HuH-7 (cell line): ENCODE results near the gene GBP6.
"Not testable (repeated sequence)": the region's sequence is repeated elsewhere in the genome, so short reads cannot be mapped to it uniquely, and the experiment has no call there.

Experiments used
- DNase-seq: peaks from one replicate; pipeline ENCODE4 v3.0.0; 2011; ENCODE audit warnings: low spot score

Gene GBP6

GRCh38 chr1:89363638-89364536, at the start of gene GBP6:
TSS of gene GBP6 (plus strand) at chr1:89364059. CDS start at chr1:89368552, 4,493 bp downstream.
- DNase-seq, result no peak

GRCh38 chr1:89322402-89322801, 41.5 kb upstream of the GBP6 start:
- DNase-seq, result no peak

GRCh38 chr1:89331890-89332289, 32.0 kb upstream of the GBP6 start:
- no peak for DNase-seq

- DNase-seq, result no peak
These were observed 31.4 kb upstream of the GBP6 start for GRCh38 chr1:89332461-89332860.

GRCh38 chr1:89335486-89335885, 28.4 kb upstream of the GBP6 start:
- no peak for DNase-seq

GRCh38 chr1:89337903-89338302, 26.0 kb upstream of the GBP6 start:
- DNase-seq, result no peak

GRCh38 chr1:89339039-89339438, 24.8 kb upstream of the GBP6 start:
- DNase-seq, result no peak

- not testable (repeated sequence) for DNase-seq
These were observed 18.4 kb upstream of the GBP6 start for GRCh38 chr1:89345479-89345878.

GRCh38 chr1:89347296-89347695, 16.6 kb upstream of the GBP6 start:
- no peak for DNase-seq

- no peak for DNase-seq
These were observed 13.6 kb upstream of the GBP6 start for GRCh38 chr1:89350298-89350697.

GRCh38 chr1:89351597-89352311, 12.1 kb upstream of the GBP6 start:
- no peak for DNase-seq

- no peak for DNase-seq
These were observed 11.4 kb upstream of the GBP6 start for GRCh38 chr1:89352421-89352820.

GRCh38 chr1:89354205-89354604, 9.7 kb upstream of the GBP6 start:
- DNase-seq, result no peak

GRCh38 chr1:89355056-89355455, 8.8 kb upstream of the GBP6 start:
- no peak for DNase-seq

- peak; percentile 45 for DNase-seq
These were observed 7.0 kb upstream of the GBP6 start for GRCh38 chr1:89356658-89357400.

- DNase-seq, result peak; percentile 26
These were observed 5.5 kb upstream of the GBP6 start for GRCh38 chr1:89358287-89358893.

- DNase-seq, result no peak
These were observed 3.1 kb upstream of the GBP6 start for GRCh38 chr1:89360716-89361115.

- DNase-seq, result no peak
These were observed 2.2 kb upstream of the GBP6 start for GRCh38 chr1:89361681-89362080.

- DNase-seq, result no peak
These were observed 663 bp upstream of the GBP6 start for GRCh38 chr1:89363196-89363595.

GRCh38 chr1:89364954-89365550, 1.2 kb downstream of the GBP6 start:
- no peak for DNase-seq

GRCh38 chr1:89367221-89367620, 3.4 kb downstream of the GBP6 start:
- no peak for DNase-seq

- no peak for DNase-seq
These were observed 5.5 kb downstream of the GBP6 start for GRCh38 chr1:89369331-89369730.
